Kidney epithelial cell (primary cell): ENCODE results near the gene UCP3. TPM values are rescaled to one million over a fixed set of nuclear protein-coding genes. Genes with fewer than 3 reads are reported as not detected.

ENCODE experiments used
- DNase-seq: peaks from one replicate; pipeline ENCODE4 v3.0.0-alpha.2; 2010; ENCODE audit warnings: low read depth
- H3K27me3 ChIP-seq: 2 replicates; pipeline ENCODE4 v1.6.0; 2011; ENCODE audit warnings: low read length; ENCODE audit not compliant: control insufficient read depth, insufficient read depth
- H3K36me3 ChIP-seq: 2 replicates; pipeline ENCODE4 v1.5.1; 2011; ENCODE audit warnings: low read length; ENCODE audit not compliant: control insufficient read depth, insufficient read depth
- H3K4me3 ChIP-seq: 2 replicates; pipeline ENCODE4 v1.5.1; 2011; ENCODE audit warnings: low read depth, mild to moderate bottlenecking, control low read depth, low read length
- CTCF ChIP-seq: IDR thresholded peaks from 2 replicates; pipeline ENCODE4 v1.5.1; 2011; ENCODE audit warnings: mild to moderate bottlenecking, moderate library complexity, low read length, control low read depth, inconsistent platforms; ENCODE audit not compliant: insufficient read depth, poor library complexity, severe bottlenecking
- total RNA-seq: library from RNA; depleted of rRNA; stranded (reverse); fragments of >200 nt; gene quantifications from 2 replicates; pipeline ENCODE4 v1.2.3, GENCODE V29; 2015

UCP3 gene
- total RNA-seq, 1 donor from 2014 or later = 0.84 TPM

GRCh38 chr11:74001822-74002286, 7.0 kb downstream of the UCP3 start:
- DNase-seq = no peak
- no peak for TF ChIP-seq CTCF
- Histone ChIP-seq H3K4me3 (no peak overlapping the region), H3K36me3 (peaks cover 1% of the 10 kb centered on the region), H3K27me3 (no peaks in the 10 kb centered on the region)

GRCh38 chr11:74000307-74001133, 8.4 kb downstream of the UCP3 start:
- TF ChIP-seq CTCF = no peak
- no peak for DNase-seq
- peaks cover 1% of the 10 kb centered on the region for H3K36me3 ChIP-seq
- no peak overlapping the region for H3K4me3 ChIP-seq
- no peaks in the 10 kb centered on the region for H3K27me3 ChIP-seq

GRCh38 chr11:73999581-74000306, 9.1 kb downstream of the UCP3 start:
- DNase-seq = no peak
- Histone ChIP-seq H3K27me3 (no peaks in the 10 kb centered on the region), H3K4me3 (no peak overlapping the region), H3K36me3 (peaks cover 1% of the 10 kb centered on the region)
- no peak for TF ChIP-seq CTCF

GRCh38 chr11:73998846-73999575, 9.9 kb downstream of the UCP3 start:
- Histone ChIP-seq H3K4me3 (no peak overlapping the region), H3K27me3 (no peaks in the 10 kb centered on the region), H3K36me3 (no peaks in the 10 kb centered on the region)
- no peak for TF ChIP-seq CTCF
- DNase-seq = no peak

- Histone ChIP-seq H3K4me3 (no peak overlapping the region), H3K27me3 (no peaks in the 10 kb centered on the region), H3K36me3 (no peaks in the 10 kb centered on the region)
- no peak for TF ChIP-seq CTCF
- no peak for DNase-seq
Observed at GRCh38 chr11:73997120-73997770, 11.6 kb downstream of the UCP3 start.
